NCI-H1105 treated with DMSO at 0.1 percent for 48 hours (cell line): ENCODE measurements around the gene AKR7A2.
"Not testable (repeated sequence)": the region's sequence is repeated elsewhere in the genome, so short reads cannot be mapped to it uniquely, and the experiment has no call there.

ENCODE experiments used
- DNase-seq: peaks from one replicate; lab custom pipeline; 2025; lab: John Stamatoyannopoulos, UW

The AKR7A2 gene

DNA sequence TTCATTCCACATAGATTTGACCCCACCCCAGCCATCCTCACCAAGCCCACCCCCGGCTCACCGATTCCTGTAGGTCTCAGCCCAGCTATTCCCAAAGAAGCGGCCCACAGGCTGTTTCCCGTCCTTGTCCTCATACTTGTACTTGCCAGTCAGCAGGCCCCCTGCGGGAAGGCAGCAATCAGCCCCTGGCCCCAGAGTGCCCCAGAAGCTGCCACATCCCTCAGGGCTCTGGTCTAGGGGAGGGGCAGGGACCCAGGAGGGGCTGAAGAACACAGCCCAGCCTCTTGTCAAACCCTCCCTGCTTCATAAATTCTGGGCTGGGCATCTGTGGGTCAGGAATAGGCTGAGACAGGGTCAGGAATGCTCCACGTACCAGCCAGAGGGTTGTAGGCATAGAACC lies 5.0 kb downstream of the AKR7A2 start:
- no peak for DNase-seq

DNA sequence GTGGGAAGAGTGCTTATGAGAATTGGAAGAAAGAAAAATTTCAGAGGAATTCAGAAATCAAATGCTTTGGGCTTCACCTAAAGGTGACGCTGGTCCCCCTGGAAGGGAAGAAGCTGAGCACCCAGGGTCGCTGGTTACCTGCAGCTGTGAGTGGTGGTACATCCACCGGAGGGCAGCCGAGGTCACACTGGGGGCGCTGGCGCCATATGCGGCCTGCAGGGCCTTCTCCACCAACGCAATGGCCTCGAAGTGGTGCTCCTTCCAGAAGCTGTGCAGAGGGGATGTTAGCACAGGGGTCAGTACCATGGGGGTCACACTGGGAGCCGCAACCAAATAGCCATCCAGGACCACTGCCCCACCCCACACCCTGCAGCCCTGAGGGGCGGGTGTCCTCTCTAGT lies 6.1 kb downstream of the AKR7A2 start:
- DNase-seq = no peak

DNA sequence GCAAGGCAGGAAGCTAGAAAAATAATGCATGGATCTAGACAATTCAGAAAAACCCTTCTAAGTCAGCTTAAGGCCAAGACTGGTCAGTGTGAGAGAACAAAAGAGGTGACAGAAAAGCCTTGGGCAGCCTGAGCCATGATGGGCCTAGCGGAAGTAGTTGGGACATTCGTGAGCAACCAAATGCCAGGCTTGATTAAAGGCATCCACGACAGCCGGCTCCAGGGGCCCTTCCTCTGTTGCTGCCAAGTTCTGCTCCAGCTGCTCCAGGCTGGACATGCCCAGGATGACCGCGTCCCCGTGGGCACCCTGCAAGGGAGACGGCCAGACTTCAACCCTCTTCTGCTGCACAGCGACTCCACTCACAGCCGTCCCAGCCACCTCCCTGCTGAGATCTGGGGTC lies 7.9 kb downstream of the AKR7A2 start:
- not testable (repeated sequence) for DNase-seq

DNA sequence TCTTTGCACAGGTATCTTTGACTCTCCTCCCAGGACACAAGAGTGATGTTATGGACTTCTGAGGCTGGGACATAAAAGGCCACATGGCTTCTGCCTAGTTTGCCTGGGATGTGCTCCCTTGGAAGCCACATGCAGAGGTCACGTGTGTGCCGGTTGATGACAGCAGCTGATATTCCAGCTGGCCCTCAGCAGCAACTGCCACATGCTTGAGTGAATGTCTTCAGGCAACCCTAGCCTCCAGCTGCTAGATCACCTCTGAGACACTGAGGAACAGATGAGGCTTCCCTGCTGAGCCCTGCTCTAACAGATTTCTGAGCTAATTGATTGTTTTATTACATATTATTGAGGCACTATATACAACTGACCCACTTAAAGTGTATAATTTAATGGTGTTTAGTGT lies 11.7 kb downstream of the AKR7A2 start:
- no peak for DNase-seq

DNA sequence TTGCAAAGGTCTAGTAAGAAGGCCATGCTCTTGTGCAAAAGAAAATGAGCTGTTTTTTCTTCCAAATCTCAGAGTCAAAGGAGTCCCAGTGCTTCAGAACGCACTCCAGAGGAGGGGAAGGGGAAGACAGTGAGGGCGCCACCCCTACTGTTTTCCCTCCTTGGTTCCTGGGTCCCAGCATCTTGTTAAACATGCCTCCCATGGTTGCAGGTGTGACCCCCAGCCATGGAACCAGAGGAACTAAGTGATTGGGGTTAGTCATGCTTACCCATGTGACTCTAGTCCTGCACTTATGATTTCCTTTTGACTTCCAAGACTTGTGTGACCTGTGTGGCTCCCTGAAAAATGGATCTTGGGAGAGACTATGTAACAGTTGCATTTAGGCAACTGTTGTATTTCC lies 17.3 kb downstream of the AKR7A2 start:
- no peak for DNase-seq

DNA sequence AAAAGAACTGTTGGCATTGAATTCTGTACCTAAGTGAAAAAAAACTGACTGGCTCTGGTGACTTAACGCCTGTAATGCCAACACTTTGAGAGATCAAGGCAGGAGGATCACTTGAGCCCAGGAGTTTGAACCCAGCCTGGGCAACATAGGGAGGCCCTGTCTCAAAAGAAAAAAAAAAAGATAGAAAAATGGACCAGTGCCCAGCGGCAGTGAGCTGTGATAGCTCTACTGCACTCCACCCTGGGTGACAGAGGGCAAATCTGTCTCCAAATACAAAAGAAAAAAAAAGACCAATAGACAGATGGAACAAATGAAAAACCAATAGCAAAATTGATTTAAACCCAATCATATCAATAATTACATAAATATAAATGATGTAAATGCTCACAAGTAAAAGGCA lies 22.7 kb downstream of the AKR7A2 start:
- DNase-seq = no peak

DNA sequence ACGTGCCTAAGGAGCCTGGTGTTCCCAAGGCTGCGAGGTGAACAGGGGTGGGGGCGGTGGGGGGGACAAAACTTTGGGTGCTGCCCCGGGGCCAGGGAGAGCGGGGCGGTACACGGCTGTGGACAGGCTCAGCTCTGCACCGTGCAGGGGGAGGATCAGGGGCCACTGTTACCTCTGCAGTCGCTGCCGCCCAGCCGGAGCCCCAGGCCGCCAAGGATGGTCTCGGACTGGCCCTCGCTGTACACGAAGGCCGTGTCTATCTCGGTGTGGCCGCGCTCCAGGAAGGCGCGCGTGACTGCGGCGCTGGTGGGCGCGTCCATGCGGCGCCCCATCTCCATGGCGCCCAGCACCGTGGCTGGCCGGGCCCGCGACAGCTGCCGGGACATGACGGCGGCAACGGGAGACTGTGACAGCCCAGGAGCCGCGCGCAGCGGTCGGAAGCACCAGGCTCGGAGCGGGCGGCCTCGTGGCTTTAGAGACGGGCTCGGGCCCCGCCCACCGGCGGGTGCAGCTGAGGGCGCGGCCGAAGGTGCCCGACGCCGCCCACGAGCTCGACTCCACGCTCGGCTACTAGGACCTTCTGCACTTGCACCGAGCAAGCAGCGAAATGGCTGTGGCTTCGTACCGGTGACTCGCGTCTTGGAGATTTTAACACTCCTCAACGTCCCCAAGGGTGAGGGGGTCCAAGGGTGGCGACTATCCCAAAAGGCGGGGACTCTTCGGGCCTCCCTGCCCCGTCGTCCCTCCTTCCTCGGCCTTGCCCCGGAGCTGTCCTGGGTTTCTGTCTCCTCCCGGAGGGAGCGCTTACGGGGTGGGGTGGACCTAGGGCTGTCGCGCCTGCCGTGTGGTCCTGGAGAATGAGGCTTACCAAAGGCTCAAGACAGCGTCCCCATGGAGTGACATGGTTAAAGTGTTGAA lies 23.4 kb downstream of the AKR7A2 start, which contains the start of gene AKR7A3:
TSS of gene AKR7A3 (minus strand) at position 447 of the 918 bp plus-strand sequence. CDS start at position 386, 61 bp downstream.
- not testable (repeated sequence) for DNase-seq

DNA sequence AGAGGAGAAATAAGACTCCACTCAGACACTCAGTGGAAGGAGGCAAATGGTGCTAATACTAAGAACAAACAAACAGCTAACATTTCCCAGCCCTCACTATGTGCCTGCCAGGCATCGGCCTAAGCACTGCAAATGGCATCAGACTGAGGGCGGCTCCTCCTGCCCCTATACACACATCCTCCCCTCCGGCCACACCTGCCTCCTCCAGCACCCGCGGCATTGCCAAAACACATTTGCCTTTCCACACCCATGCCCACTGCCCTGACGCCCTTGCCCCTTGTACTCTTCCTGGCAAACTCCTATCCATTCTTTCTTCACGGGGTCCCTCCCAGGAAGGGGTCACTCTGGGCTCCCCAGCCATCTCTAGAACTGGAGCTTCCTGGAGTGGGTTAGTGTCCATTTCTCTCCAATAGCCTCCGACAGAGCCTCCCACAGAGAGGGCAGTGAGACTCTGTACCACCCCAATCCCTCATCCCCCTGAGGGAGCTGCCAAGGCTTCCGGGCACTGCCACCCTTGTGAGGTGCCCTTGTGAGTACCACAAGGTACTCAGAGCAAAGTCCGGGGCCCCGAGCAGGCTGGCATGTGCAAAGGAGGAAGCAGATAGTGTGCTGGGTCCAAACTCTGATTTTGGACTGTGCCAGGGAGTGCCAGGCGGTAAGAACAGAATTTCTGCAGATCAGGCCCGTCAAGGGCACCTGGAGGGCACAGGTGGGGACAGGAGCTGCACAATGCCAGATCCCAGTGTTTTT lies 24.3 kb downstream of the AKR7A2 start:
- no peak for DNase-seq

DNA sequence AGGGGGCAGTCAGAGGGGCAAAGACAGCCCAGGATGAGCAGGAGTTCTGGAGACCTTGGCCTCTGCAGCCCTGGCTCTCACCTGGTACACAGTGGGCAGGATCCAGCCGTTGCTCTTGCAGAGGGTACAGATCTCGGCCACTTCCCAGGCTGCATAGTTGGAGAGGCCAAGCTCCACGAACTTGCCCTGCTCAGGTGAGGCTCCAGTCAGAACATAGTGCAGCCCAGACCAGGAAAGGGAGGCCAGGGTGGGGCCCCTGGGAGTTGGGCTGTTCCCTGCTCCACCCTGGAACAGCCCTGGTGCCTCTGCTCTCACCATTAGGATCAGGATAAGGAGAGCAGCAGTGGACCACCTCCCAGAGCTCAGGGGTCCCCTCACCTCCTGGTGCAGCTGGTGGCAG lies 26.1 kb downstream of the AKR7A2 start:
- DNase-seq = not testable (repeated sequence)

DNA sequence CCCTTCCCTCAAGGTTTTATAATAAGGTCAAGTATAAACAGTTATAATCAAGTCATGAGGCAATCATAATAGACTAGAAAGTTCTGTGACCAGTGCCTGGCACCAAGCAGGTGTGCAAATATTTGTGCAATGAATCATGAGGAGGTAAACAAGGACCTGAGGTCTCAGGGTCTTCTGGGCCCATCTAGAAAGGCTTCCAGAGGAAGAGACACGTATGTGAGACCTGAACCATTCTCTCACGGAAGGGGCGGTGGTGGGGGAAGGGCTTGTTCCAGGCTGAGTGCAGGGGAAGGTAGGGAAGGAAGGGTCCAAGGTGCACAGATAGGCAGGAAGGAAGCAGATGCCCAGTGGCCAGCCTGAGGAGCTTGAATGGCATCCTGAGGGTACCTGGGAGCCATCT lies 26.6 kb downstream of the AKR7A2 start:
- DNase-seq = not testable (repeated sequence)

DNA sequence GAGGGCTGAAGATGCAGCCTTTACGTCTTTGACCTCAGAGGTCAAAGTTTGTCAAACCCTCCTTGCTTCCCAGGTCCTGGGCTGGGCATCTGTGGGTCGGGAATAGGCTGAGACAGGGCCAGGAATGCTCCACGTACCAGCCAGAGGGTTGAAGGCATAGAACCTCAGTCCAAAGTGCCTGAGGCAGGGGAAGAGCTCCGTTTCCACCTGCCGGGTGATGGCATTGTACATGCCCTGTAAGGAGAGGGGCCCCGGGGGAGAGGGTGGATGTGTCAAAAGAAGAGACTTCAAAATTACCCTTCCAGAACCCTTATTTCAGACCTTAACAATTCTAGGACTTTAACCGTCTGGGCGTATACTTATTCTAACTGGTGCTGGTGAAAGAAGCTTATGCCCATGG lies 27.1 kb downstream of the AKR7A2 start:
- no peak for DNase-seq

DNA sequence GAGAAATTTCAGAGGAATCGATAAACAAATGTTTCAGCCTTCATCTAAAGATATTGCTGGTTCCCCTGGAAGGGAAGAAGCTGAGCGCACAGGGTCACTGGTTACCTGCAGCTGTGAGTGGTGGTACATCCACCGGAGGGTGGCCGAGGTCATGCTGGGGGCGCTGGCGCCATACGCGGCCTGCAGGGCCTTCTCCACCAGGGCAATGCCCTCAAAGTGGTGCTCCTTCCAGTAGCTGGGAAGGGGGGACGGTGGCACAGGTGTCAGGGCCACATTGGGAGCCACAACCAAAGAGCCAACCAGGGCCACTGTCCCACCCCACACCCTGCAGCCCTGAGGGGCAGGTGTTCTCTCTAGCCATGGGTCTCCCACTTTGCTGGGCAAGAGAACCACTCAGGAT lies 28.1 kb downstream of the AKR7A2 start:
- no peak for DNase-seq

DNA sequence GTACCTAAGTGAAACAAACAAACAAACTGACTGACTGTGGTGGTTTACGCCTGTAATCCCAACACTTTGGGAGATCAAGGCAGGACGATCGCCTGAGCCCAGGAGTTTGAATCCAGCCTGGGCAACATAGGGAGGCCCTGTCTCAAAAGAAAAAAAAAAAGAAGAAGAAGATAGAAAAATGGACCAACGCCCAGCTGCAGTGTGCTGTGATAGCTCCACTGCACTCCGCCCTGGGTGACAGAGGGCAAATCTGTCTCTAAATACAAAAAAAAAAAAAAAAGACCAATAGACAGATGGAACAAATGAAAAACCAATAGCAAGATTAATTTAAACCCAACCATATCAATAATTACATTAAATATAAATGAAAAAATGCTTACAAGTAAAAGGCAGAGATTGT lies 37.3 kb downstream of the AKR7A2 start:
- no peak for DNase-seq

DNA sequence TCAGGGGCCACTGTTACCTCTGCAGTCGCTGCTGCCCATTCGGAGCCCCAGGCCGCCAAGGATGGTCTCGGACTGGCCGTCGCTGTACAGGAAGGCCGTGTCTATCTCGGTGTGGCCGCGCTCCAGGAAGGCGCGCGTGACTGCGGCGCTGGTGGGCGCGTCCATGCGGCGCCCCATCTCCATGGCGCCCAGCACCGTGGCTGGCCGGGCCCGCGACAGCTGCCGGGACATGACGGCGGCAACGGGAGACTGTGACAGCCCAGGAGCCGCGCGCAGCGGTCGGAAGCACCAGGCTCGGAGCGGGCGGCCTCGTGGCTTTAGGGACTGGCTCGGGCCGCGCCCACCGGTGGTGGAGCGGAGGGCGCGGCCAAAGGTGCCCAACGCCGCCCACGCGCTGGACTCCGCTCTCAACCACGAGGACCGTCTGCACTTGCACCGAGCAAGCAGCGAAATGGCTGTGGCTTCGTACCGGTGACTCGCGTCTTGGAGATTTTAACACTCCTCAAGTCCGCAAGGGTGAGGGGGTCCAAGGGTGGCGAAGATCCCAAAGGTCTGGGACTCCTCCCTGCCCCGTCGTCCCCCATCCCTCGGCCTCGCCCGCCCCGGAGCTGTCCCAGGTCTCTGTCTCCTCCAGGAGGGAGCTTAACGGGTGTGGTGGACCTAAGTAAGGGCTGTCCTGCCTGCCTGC lies 38.0 kb downstream of the AKR7A2 start:
- DNase-seq = not testable (repeated sequence)

DNA sequence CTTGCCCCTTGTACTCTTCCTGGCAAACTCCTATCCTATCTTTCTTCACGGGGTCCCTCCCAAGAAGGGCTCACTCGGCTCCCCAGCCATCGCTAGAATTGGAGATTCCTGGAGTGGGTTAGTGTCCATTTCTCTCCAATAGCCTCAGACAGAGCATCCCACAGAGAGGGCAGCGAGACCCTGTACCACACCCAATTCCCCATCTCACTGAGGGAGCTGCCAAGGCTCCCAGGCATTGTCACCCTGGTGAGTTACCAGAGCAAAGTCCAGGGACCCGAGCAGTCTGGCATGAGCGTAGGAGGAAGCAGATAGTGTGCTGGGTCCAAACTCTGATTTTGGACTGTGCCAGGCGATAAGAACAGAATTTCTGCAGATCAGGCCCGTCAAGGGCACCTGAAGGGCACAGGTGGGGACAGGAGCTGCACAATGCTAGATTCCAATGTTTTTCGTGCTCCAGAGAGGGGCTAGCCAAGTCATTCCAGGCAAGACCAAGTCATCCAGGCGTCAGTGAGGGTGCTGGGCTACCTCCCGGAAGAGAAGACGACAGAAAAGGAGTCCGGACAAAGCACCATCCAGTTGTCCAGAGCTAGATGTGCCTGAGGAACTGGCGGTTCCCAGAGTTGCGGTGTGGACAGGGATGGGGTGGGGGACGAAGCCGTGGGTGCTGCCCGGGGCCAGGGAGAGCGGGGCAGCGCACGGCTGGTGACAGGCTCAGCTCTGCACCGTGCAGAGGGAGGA lies 38.7 kb downstream of the AKR7A2 start:
- no peak for DNase-seq

DNA sequence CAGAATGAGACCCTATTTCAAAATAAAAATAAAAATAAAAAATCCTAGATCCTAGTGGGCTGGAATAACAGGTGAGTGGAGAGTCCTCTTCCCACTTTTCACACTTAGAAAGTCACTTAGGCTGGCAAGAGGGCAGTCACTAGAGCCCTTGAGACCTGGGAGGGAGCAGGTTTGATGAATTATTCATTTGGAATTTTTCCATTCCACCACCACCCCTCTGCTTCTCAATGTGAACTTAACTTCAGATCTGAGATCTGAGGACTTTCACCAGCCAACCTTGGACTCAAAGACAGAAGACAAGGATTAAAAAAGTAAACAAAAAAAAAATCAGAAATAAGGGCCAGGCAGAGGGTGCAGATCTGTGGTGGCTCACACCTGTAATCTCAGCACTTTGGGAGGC lies 39.9 kb downstream of the AKR7A2 start:
- no peak for DNase-seq

DNA sequence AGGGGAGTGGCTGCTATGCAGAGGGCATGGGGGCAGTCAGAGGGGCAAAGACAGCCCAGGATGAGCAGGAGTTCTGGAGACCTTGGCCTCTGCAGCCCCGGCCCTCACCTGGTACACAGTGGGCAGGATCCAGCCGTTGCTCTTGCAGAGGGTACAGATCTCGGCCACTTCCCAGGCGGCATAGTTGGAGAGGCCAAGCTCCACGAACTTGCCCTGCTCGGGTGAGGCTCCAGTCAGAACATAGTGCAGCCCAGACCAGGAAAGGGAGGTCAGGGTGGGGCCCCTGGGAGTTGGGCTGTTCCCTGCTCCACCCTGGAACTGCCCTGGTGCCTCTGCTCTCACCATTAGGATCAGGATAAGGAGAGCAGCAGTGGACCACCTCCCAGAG lies 41.6 kb downstream of the AKR7A2 start:
- DNase-seq = not testable (repeated sequence)

DNA sequence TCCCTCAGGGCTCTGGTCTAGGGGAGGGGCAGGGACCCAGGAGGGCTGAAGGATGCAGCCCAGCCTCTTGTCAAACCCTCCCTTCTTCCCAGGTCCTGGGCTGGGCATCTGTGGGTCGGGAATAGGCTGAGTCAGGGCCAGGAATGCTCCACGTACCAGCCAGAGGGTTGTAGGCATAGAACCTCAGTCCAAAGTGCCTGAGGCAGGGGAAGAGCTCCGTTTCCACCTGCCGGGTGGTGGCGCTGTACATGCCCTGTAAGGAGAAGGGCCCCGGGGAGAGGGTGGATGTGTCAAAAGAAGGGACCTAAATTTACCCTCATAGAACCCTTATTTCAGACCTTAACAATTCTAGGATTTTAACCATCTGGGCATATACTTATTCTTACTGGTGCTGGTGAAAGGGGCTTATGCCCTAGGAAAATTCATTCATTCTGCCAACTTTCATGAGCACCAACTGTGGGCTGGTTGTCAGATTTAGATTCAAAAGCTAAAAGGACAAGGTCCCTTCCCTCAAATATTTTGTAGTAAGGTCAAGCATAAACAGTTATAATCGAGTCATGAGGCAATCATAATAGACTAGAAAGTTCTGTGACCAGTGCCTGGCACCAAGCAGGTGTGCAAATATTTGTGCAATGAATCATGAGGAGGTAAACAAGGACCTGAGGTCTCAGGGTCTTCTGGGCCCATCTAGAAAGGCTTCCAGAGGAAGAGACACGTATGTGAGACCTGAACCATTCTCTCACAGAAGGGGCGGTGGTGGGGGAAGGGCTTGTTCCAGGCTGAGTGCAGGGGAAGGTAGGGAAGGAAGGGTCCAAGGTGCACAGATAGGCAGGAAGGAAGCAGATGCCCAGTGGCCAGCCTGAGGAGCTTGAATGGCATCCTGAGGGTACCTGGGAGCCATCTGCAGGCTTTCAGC lies 42.3 kb downstream of the AKR7A2 start:
- DNase-seq = not testable (repeated sequence)

DNA sequence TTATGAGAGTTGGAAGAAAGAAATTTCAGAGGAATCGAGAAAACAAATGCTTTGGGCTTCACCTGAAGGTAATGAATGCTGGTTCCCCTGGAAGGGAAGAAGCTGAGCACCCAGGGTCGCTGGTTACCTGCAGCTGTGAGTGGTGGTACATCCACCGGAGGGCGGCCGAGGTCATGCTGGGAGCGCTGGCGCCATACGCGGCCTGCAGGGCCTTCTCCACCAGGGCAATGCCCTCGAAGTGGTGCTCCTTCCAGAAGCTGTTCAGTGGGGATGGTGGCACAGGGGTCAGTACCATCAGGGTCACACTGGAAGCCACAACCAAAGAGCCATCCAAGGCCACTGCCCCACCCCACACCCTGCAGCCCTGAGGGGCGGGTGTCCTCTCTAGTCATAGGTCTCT lies 43.5 kb downstream of the AKR7A2 start:
- no peak for DNase-seq

DNA sequence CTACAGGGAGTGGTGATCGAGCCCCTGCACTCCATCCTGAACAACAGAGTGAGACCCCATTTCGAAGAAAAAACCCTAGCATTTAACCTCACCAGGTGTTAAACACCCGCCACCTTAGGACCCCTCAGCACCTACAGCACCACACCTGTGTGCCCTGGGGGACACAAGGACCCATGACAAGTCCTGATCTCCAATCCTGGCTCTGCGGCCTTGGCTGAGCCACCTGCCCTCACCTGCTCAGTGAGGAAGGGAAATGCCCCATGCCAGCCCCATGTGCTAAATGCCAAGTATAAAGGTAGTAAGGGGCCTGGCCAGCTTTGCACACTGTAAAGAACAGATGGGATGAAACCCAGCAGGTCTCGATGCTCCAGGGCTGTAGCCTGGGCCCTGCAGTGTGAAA lies 49.2 kb downstream of the AKR7A2 start:
- no peak for DNase-seq

DNA sequence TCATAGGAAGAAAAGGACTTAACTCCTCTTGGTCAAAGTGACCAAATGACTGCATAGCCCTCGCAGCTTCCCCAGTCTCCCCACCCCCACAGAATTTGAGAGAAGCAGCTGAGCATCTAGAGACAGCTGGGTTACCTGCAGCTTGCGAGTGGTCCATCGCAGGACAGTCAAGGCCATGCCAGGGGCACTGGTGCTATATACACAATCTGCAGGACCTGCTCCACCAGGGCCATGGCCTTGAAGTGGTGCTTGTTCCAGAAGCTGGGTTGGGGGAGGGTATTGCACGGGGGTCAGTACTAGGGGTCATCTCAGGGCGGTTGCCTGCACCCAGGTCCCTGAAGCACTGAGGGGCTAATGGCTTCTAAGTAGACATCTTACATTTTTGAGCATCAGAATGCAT lies 49.9 kb downstream of the AKR7A2 start:
- no peak for DNase-seq
